Chondrocyte (in vitro differentiated cells): ENCODE results near the gene SPIRE1. TPM values are rescaled to one million over a fixed set of nuclear protein-coding genes. Genes with fewer than 3 reads are reported as not detected.

Experiments
- DNase-seq: peaks from one replicate; pipeline ENCODE4 v3.0.0; 2021; ENCODE audit warnings: mixed read lengths, low spot score
- H3K27ac Mint-ChIP-seq: one replicate; pipeline ENCODE4 v1.8.0; 2021; ENCODE audit warnings: mild to moderate bottlenecking, moderate library complexity, mixed read lengths; ENCODE audit not compliant: unreplicated experiment
- H3K27me3 Mint-ChIP-seq: 2 replicates; pipeline ENCODE4 v1.8.0; 2021; ENCODE audit warnings: low read depth, mixed read lengths
- H3K36me3 Mint-ChIP-seq: 2 replicates; pipeline ENCODE4 v1.8.0; 2021; ENCODE audit warnings: low read depth, mixed read lengths
- H3K4me1 Mint-ChIP-seq: 2 replicates; pipeline ENCODE4 v1.8.0; 2021; ENCODE audit warnings: low read depth, mild to moderate bottlenecking, mixed read lengths
- H3K4me3 Mint-ChIP-seq: one replicate; pipeline ENCODE4 v1.8.0; 2021; ENCODE audit warnings: mild to moderate bottlenecking, moderate library complexity, mixed read lengths; ENCODE audit not compliant: unreplicated experiment
- H3K9me3 Mint-ChIP-seq: 2 replicates; pipeline ENCODE4 v1.8.0; 2021; ENCODE audit warnings: low read depth, mixed read lengths
- total RNA-seq: library from RNA; stranded (reverse); gene quantifications from 3 replicates; pipeline ENCODE4 v1.2.1, GENCODE V29; 2021
- TF ChIP-seq, protein P1 (sequence below): fragments of 200-600 bp; sonication (generic); IDR thresholded peaks from 2 replicates; pipeline ENCODE4 v1.5.0; 2021; ENCODE audit warnings: antibody characterized with exemption, mild to moderate bottlenecking, moderate library complexity

SPIRE1 gene
- total RNA-seq, 1 donor from 2014 or later: 57.8 TPM

- peaks cover 7% of the 10 kb centered on the region for H3K36me3 Mint-ChIP-seq
- H3K9me3 Mint-ChIP-seq: no peaks in the 10 kb centered on the region
- no peaks in the 10 kb centered on the region for H3K27me3 Mint-ChIP-seq
- H3K27ac Mint-ChIP-seq: peak overlapping the region; percentile 22
- DNase-seq: no peak
- peaks cover 6% of the 10 kb centered on the region for H3K4me1 Mint-ChIP-seq
- no peak overlapping the region for H3K4me3 Mint-ChIP-seq
- TF ChIP-seq, protein P1, sequence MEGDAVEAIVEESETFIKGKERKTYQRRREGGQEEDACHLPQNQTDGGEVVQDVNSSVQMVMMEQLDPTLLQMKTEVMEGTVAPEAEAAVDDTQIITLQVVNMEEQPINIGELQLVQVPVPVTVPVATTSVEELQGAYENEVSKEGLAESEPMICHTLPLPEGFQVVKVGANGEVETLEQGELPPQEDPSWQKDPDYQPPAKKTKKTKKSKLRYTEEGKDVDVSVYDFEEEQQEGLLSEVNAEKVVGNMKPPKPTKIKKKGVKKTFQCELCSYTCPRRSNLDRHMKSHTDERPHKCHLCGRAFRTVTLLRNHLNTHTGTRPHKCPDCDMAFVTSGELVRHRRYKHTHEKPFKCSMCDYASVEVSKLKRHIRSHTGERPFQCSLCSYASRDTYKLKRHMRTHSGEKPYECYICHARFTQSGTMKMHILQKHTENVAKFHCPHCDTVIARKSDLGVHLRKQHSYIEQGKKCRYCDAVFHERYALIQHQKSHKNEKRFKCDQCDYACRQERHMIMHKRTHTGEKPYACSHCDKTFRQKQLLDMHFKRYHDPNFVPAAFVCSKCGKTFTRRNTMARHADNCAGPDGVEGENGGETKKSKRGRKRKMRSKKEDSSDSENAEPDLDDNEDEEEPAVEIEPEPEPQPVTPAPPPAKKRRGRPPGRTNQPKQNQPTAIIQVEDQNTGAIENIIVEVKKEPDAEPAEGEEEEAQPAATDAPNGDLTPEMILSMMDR: no peak
Measured at GRCh38 chr18:12468445-12468844, 189.5 kb downstream of the SPIRE1 start.

- H3K27me3 Mint-ChIP-seq: no peaks in the 10 kb centered on the region
- H3K27ac Mint-ChIP-seq: no peak overlapping the region
Measured at GRCh38 chr18:12464731-12465130, 193.2 kb downstream of the SPIRE1 start.

GRCh38 chr18:12463191-12463590 lies 194.7 kb downstream of the SPIRE1 start:
- Mint-ChIP-seq H3K4me3 (no peak overlapping the region), H3K9me3 (no peaks in the 10 kb centered on the region), H3K36me3 (peaks cover 31% of the 10 kb centered on the region), H3K27ac (no peak overlapping the region), H3K4me1 (peaks cover 18% of the 10 kb centered on the region), H3K27me3 (no peaks in the 10 kb centered on the region)
- no peak for DNase-seq
- TF ChIP-seq, protein P1: no peak

More at GRCh38 chr18:12464731-12465130, 193.2 kb downstream of the SPIRE1 start:
- Mint-ChIP-seq H3K36me3 (peaks cover 23% of the 10 kb centered on the region), H3K4me3 (no peak overlapping the region), H3K9me3 (no peaks in the 10 kb centered on the region), H3K4me1 (peaks cover 15% of the 10 kb centered on the region)
- DNase-seq: no peak
- TF ChIP-seq, protein P1: no peak

DNA sequence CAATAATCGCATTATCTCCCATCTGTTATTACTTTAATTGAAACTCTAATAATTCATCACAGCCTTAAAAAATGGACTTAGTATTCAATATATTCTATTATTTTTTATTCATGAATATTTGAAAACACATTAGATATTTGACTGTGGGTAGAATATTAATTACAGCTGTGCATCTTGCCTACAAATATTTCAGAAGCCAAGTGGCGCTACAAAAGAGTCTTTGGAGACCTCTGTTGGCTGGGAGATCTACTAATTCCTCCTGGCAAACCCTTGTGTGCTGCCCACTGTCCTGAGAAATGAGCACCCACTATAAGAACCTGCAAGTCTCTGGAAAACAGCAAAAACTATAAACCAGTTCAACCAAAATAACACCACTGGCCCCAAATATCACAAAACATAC lies 195.7 kb downstream of the SPIRE1 start:
- Mint-ChIP-seq H3K4me3 (no peak overlapping the region), H3K9me3 (no peaks in the 10 kb centered on the region), H3K27ac (no peak overlapping the region), H3K27me3 (no peaks in the 10 kb centered on the region), H3K4me1 (peaks cover 21% of the 10 kb centered on the region), H3K36me3 (peaks cover 34% of the 10 kb centered on the region)
- TF ChIP-seq, protein P1: no peak
- DNase-seq: no peak

GRCh38 chr18:12461326-12461725 lies 196.6 kb downstream of the SPIRE1 start:
- H3K9me3 Mint-ChIP-seq: no peaks in the 10 kb centered on the region
- peaks cover 33% of the 10 kb centered on the region for H3K36me3 Mint-ChIP-seq
- H3K4me1 Mint-ChIP-seq: peaks cover 21% of the 10 kb centered on the region
- no peak for DNase-seq
- no peaks in the 10 kb centered on the region for H3K27me3 Mint-ChIP-seq
- H3K4me3 Mint-ChIP-seq: no peak overlapping the region
- TF ChIP-seq, protein P1: no peak
- H3K27ac Mint-ChIP-seq: no peak overlapping the region
